ENCODE results near the gene MEIS2.

DNA sequence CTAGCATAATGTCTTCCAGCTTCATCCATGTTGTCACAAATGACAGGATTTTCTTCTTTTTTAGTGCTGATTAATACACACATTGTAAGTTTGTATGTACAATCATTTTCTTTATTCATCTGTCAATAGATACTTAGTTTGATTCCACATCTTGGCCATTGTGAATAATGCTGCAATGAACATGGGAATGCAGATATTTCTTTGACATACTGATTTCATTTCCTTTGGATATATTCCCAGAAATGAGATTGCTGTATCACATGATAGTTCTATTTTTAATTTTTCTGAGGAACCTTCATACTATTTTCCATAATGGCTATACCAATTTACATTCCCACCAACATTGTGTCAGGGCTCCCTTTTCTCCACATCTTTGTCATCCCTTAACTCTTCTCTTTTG, 117.9 kb downstream of the MEIS2 start:
- TF ChIP-seq, protein P1, sequence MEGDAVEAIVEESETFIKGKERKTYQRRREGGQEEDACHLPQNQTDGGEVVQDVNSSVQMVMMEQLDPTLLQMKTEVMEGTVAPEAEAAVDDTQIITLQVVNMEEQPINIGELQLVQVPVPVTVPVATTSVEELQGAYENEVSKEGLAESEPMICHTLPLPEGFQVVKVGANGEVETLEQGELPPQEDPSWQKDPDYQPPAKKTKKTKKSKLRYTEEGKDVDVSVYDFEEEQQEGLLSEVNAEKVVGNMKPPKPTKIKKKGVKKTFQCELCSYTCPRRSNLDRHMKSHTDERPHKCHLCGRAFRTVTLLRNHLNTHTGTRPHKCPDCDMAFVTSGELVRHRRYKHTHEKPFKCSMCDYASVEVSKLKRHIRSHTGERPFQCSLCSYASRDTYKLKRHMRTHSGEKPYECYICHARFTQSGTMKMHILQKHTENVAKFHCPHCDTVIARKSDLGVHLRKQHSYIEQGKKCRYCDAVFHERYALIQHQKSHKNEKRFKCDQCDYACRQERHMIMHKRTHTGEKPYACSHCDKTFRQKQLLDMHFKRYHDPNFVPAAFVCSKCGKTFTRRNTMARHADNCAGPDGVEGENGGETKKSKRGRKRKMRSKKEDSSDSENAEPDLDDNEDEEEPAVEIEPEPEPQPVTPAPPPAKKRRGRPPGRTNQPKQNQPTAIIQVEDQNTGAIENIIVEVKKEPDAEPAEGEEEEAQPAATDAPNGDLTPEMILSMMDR (conservative IDR thresholded peaks at IDR 0.05; ENCODE audit: low read depth in 2 of 2), result no peak
- TF ChIP-seq, protein P2, sequence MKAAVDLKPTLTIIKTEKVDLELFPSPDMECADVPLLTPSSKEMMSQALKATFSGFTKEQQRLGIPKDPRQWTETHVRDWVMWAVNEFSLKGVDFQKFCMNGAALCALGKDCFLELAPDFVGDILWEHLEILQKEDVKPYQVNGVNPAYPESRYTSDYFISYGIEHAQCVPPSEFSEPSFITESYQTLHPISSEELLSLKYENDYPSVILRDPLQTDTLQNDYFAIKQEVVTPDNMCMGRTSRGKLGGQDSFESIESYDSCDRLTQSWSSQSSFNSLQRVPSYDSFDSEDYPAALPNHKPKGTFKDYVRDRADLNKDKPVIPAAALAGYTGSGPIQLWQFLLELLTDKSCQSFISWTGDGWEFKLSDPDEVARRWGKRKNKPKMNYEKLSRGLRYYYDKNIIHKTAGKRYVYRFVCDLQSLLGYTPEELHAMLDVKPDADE (IDR thresholded peaks at IDR 0.05), result no peak
- TF ChIP-seq EZH2 (IDR thresholded peaks at IDR 0.05; ENCODE audit: low read depth, unreplicated experiment) (no peak), NANOG (IDR thresholded peaks at IDR 0.05; ENCODE audit: borderline replicate concordance) (no peak), ZNF114 (CRISPR knock-in tag; IDR thresholded peaks at IDR 0.05) (no peak), JUNB (IDR thresholded peaks at IDR 0.05; ENCODE audit: unreplicated experiment) (no peak), POLR2AphosphoS5 (IDR thresholded peaks at IDR 0.05; ENCODE audit: low read depth) (no peak), STAT1 (IDR thresholded peaks at IDR 0.05; ENCODE audit: unreplicated experiment) (no peak), EZH2phosphoT487 (IDR thresholded peaks at IDR 0.05; ENCODE audit: unreplicated experiment) (no peak), CREB1 (CRISPR knock-in tag; IDR thresholded peaks at IDR 0.05; ENCODE audit: low read depth) (no peak), ZNF331 (CRISPR knock-in tag; IDR thresholded peaks at IDR 0.05; ENCODE audit: low read depth) (no peak)
- TF ChIP-seq, protein P3, sequence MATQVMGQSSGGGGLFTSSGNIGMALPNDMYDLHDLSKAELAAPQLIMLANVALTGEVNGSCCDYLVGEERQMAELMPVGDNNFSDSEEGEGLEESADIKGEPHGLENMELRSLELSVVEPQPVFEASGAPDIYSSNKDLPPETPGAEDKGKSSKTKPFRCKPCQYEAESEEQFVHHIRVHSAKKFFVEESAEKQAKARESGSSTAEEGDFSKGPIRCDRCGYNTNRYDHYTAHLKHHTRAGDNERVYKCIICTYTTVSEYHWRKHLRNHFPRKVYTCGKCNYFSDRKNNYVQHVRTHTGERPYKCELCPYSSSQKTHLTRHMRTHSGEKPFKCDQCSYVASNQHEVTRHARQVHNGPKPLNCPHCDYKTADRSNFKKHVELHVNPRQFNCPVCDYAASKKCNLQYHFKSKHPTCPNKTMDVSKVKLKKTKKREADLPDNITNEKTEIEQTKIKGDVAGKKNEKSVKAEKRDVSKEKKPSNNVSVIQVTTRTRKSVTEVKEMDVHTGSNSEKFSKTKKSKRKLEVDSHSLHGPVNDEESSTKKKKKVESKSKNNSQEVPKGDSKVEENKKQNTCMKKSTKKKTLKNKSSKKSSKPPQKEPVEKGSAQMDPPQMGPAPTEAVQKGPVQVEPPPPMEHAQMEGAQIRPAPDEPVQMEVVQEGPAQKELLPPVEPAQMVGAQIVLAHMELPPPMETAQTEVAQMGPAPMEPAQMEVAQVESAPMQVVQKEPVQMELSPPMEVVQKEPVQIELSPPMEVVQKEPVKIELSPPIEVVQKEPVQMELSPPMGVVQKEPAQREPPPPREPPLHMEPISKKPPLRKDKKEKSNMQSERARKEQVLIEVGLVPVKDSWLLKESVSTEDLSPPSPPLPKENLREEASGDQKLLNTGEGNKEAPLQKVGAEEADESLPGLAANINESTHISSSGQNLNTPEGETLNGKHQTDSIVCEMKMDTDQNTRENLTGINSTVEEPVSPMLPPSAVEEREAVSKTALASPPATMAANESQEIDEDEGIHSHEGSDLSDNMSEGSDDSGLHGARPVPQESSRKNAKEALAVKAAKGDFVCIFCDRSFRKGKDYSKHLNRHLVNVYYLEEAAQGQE (IDR thresholded peaks at IDR 0.05; ENCODE audit: unreplicated experiment), result no peak
- TF ChIP-seq, protein P4, sequence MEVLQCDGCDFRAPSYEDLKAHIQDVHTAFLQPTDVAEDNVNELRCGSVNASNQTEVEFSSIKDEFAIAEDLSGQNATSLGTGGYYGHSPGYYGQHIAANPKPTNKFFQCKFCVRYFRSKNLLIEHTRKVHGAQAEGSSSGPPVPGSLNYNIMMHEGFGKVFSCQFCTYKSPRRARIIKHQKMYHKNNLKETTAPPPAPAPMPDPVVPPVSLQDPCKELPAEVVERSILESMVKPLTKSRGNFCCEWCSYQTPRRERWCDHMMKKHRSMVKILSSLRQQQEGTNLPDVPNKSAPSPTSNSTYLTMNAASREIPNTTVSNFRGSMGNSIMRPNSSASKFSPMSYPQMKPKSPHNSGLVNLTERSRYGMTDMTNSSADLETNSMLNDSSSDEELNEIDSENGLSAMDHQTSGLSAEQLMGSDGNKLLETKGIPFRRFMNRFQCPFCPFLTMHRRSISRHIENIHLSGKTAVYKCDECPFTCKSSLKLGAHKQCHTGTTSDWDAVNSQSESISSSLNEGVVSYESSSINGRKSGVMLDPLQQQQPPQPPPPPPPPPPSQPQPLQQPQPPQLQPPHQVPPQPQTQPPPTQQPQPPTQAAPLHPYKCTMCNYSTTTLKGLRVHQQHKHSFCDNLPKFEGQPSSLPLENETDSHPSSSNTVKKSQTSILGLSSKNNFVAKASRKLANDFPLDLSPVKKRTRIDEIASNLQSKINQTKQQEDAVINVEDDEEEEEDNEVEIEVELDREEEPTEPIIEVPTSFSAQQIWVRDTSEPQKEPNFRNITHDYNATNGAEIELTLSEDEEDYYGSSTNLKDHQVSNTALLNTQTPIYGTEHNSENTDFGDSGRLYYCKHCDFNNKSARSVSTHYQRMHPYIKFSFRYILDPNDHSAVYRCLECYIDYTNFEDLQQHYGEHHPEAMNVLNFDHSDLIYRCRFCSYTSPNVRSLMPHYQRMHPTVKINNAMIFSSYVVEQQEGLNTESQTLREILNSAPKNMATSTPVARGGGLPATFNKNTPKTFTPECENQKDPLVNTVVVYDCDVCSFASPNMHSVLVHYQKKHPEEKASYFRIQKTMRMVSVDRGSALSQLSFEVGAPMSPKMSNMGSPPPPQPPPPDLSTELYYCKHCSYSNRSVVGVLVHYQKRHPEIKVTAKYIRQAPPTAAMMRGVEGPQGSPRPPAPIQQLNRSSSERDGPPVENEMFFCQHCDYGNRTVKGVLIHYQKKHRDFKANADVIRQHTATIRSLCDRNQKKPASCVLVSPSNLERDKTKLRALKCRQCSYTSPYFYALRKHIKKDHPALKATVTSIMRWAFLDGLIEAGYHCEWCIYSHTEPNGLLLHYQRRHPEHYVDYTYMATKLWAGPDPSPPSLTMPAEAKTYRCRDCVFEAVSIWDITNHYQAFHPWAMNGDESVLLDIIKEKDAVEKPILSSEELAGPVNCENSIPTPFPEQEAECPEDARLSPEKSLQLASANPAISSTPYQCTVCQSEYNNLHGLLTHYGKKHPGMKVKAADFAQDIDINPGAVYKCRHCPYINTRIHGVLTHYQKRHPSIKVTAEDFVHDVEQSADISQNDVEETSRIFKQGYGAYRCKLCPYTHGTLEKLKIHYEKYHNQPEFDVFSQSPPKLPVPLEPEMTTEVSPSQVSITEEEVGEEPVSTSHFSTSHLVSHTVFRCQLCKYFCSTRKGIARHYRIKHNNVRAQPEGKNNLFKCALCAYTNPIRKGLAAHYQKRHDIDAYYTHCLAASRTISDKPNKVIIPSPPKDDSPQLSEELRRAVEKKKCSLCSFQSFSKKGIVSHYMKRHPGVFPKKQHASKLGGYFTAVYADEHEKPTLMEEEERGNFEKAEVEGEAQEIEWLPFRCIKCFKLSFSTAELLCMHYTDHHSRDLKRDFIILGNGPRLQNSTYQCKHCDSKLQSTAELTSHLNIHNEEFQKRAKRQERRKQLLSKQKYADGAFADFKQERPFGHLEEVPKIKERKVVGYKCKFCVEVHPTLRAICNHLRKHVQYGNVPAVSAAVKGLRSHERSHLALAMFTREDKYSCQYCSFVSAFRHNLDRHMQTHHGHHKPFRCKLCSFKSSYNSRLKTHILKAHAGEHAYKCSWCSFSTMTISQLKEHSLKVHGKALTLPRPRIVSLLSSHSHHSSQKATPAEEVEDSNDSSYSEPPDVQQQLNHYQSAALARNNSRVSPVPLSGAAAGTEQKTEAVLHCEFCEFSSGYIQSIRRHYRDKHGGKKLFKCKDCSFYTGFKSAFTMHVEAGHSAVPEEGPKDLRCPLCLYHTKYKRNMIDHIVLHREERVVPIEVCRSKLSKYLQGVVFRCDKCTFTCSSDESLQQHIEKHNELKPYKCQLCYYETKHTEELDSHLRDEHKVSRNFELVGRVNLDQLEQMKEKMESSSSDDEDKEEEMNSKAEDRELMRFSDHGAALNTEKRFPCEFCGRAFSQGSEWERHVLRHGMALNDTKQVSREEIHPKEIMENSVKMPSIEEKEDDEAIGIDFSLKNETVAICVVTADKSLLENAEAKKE (CRISPR knock-in tag; IDR thresholded peaks at IDR 0.05), result no peak
